ENCODE results near the gene CDH15. TPM values are rescaled to one million over a fixed set of nuclear protein-coding genes. Genes with fewer than 3 reads are reported as not detected.

CDH15 gene
- total RNA-seq, 2 experiments from 2014 or later: not detected

DNA sequence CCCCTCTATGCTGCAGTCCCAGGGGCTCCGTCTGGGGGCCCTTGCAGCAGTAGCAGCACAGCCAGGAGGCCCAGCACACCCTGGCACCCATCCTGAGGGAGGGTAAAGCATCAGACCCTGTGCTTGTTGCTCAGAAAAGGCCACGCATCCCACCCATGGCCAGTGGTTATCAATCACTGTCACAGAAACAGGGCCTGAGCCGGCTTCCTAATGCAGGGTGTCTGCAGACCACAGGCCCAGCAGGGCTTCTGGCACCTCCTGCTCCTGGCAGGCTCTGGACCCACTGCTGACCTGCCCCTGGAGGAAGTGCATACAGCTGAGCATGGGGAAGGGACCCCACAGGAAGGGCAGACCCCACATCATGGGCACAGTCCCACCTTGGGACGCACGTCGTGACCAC lies 26.9 kb upstream of the CDH15 start:
- TF ChIP-seq, protein P1, sequence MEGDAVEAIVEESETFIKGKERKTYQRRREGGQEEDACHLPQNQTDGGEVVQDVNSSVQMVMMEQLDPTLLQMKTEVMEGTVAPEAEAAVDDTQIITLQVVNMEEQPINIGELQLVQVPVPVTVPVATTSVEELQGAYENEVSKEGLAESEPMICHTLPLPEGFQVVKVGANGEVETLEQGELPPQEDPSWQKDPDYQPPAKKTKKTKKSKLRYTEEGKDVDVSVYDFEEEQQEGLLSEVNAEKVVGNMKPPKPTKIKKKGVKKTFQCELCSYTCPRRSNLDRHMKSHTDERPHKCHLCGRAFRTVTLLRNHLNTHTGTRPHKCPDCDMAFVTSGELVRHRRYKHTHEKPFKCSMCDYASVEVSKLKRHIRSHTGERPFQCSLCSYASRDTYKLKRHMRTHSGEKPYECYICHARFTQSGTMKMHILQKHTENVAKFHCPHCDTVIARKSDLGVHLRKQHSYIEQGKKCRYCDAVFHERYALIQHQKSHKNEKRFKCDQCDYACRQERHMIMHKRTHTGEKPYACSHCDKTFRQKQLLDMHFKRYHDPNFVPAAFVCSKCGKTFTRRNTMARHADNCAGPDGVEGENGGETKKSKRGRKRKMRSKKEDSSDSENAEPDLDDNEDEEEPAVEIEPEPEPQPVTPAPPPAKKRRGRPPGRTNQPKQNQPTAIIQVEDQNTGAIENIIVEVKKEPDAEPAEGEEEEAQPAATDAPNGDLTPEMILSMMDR (IDR thresholded peaks at IDR 0.05): no peak
- H3K36me3 Mint-ChIP-seq (ENCODE audit: low read depth): peaks cover 71% of the 10 kb centered on the region
- CTCF ChIA-PET: no interaction called here

DNA sequence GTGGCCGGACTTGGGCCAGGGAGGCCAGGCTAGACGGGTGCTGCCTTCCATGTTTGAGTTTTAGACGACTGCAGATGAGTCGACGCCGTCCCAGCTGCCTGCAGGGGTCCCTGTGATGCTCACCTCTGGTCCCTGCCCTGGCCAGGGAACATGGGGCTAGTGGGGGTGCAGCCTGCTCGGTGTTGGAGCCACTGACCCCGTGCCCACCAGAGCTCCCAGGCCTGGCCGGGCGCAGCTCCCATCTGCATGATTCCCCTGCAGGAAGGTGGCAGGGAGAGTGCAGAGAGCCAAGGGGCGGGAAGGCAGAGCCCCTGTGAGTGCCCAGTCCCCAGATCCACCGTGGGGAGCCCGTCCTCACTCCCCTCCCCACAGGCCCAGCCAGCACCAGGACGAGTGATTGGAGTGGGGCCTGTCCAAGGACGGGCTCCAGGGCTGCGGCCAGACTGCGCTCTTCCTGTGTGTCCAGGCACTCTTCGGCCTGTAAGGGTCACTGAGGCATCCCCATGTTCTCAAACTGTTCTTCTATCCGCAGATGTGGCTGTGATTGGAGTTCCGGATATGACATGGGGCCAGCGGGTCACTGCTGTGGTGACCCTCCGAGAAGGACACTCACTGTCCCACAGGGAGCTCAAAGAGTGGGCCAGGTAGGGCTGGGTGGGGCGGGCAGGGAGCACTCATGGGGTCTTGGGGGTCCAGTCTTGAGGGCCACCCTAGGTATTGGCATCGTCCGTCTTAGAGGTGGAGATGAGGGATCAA lies 26.0 kb upstream of the CDH15 start:
- no peak overlapping the region for H3K4me3 ChIP-seq (ENCODE audit: low read length)
- Mint-ChIP-seq H3K27ac (no peak overlapping the region), H3K36me3 (ENCODE audit: low read depth) (peaks cover 72% of the 10 kb centered on the region), H3K9me3 (no peaks in the 10 kb centered on the region), H3K4me3 (no peak overlapping the region), H3K27me3 (no peaks in the 10 kb centered on the region), H3K4me1 (ENCODE audit: low read depth) (no peaks in the 10 kb centered on the region)
- TF ChIP-seq, protein P1 (IDR thresholded peaks at IDR 0.05): no peak
- H3K36me3 ChIP-seq (ENCODE audit: insufficient read depth, low read length): peaks cover 54% of the 10 kb centered on the region
- no peaks in the 10 kb centered on the region for H3K27me3 ChIP-seq (ENCODE audit: control insufficient read depth in 1 of 2, insufficient read depth in 2 of 2, low read length in 2 of 2)
- CTCF ChIA-PET: no interaction called here
- intact Hi-C loops (cut with DNase I, micrococcal nuclease): no loop called here
- no peaks in the 10 kb centered on the region for H3K4me1 ChIP-seq (ENCODE audit: insufficient read depth, low read length)
- H3K27ac ChIP-seq (ENCODE audit: low read depth in 1 of 2, low read length in 2 of 2): no peak overlapping the region
- ATAC-seq (ENCODE audit: poor library complexity) (no peak), DNase-seq (peak in 1 of 14 experiments; percentile 14)
- POLR2A ChIA-PET: interaction anchor here (1.1 kb wide), 1 partner anchor 47 kb away, joined by 3 read pairs; no protein-coding TSS in a partner anchor
- H3K9me3 ChIP-seq (ENCODE audit: control insufficient read depth in 1 of 2, insufficient read depth in 1 of 2, low read length in 2 of 2): peaks cover 0 to 10% of the 10 kb centered on the region in 2 experiments

More for the DNA sequence above, 26.9 kb upstream of the CDH15 start:
- Mint-ChIP-seq H3K9me3 (no peaks in the 10 kb centered on the region), H3K4me3 (no peak overlapping the region), H3K27ac (no peak overlapping the region), H3K4me1 (ENCODE audit: low read depth) (no peaks in the 10 kb centered on the region), H3K27me3 (no peaks in the 10 kb centered on the region)
- no peak overlapping the region for H3K27ac ChIP-seq (ENCODE audit: low read depth in 1 of 2, low read length in 2 of 2)
- peaks cover 0 to 10% of the 10 kb centered on the region in 2 experiments for H3K9me3 ChIP-seq (ENCODE audit: control insufficient read depth in 1 of 2, insufficient read depth in 1 of 2, low read length in 2 of 2)
- H3K27me3 ChIP-seq (ENCODE audit: control insufficient read depth in 1 of 2, insufficient read depth in 2 of 2, low read length in 2 of 2): no peaks in the 10 kb centered on the region
- intact Hi-C loops (cut with DNase I, micrococcal nuclease): no loop called here
- ATAC-seq (ENCODE audit: poor library complexity) (no peak), DNase-seq (no peak)
- POLR2A ChIA-PET: no interaction called here
- no peaks in the 10 kb centered on the region for H3K4me1 ChIP-seq (ENCODE audit: insufficient read depth, low read length)
- no peak overlapping the region for H3K4me3 ChIP-seq (ENCODE audit: low read length)
- peaks cover 56% of the 10 kb centered on the region for H3K36me3 ChIP-seq (ENCODE audit: insufficient read depth, low read length)

DNA sequence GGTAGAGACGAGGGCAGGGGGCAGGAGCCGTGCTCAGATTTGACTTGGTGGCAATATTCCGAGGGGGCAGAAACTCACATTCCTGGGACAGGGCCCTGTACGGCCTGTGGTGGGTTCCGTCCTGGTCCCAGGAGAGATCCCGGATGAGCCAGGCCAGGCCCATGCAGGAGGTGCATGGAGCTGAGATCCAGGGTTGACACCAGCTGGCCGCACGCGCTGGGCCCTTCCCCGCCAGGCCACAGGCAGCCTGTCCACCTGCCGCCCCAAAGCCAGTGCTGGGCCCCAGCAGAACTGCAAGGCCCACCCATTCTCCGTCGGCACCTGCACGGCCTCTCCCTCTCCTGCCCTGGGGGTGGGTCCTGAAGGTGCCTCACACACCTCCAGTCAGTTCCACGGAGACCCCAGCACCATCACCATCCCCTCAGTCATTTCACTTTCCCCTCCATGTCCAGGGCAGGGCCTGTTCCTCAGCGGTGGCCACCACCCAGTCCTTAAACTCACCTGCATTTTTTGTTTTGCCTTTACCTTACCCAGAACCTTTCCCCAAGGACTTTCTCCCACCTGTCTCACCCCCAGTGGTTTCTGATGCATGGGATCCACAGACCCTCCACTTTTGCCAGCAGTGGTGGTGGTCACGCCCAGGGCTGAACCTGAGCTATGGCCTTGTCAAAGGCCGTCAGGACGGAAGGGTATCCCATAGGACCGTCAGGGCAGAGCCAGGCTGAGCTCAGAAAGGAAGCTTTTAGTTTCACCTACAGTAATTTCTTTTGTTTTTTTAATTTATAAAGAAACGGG lies 25.1 kb upstream of the CDH15 start:
- no peak overlapping the region for H3K4me3 Mint-ChIP-seq
- ATAC-seq (ENCODE audit: poor library complexity): no peak
- H3K27ac Mint-ChIP-seq: no peak overlapping the region

More for the DNA sequence above, 25.1 kb upstream of the CDH15 start:
- H3K4me1 Mint-ChIP-seq (ENCODE audit: low read depth): no peaks in the 10 kb centered on the region
- peak in 1 of 14 experiments; percentile 17 for DNase-seq
- ChIA-PET POLR2A (interaction anchor here (1.1 kb wide), 1 partner anchor 48 kb away, joined by 3 read pairs; no protein-coding TSS in a partner anchor), CTCF (no interaction called here)
- H3K36me3 Mint-ChIP-seq (ENCODE audit: low read depth): peaks cover 73% of the 10 kb centered on the region
- intact Hi-C loops (cut with DNase I, micrococcal nuclease): no loop called here
- H3K27me3 ChIP-seq (ENCODE audit: control insufficient read depth in 1 of 2, insufficient read depth in 2 of 2, low read length in 2 of 2): no peaks in the 10 kb centered on the region
- H3K27ac ChIP-seq (ENCODE audit: low read depth in 1 of 2, low read length in 2 of 2): no peak overlapping the region
- H3K9me3 Mint-ChIP-seq: no peaks in the 10 kb centered on the region
- H3K27me3 Mint-ChIP-seq: no peaks in the 10 kb centered on the region
- no peak overlapping the region for H3K4me3 ChIP-seq (ENCODE audit: low read length)
- peaks cover 52% of the 10 kb centered on the region for H3K36me3 ChIP-seq (ENCODE audit: insufficient read depth, low read length)
- TF ChIP-seq, protein P1 (IDR thresholded peaks at IDR 0.05): no peak
- no peaks in the 10 kb centered on the region for H3K4me1 ChIP-seq (ENCODE audit: insufficient read depth, low read length)
- H3K9me3 ChIP-seq (ENCODE audit: control insufficient read depth in 1 of 2, insufficient read depth in 1 of 2, low read length in 2 of 2): peaks cover 0 to 10% of the 10 kb centered on the region in 2 experiments
